WI38 (cell line): ENCODE data around the gene EPRS1.

Experiments
- H3K4me3 ChIP-seq: 2 replicates; pipeline ENCODE4 v1.5.1; 2011; ENCODE audit warnings: low read depth, mild to moderate bottlenecking, control low read depth, low read length
- CTCF ChIP-seq: IDR thresholded peaks from 2 replicates; pipeline ENCODE4 v1.5.1; 2012; ENCODE audit warnings: low read depth, mild to moderate bottlenecking, control low read depth, low read length

The EPRS1 gene

GRCh38 chr1:220005489-220005888 lies 40.8 kb downstream of the EPRS1 start:
- H3K4me3 ChIP-seq, result no peak overlapping the region
- TF ChIP-seq CTCF, result no peak

- H3K4me3 ChIP-seq, result no peak overlapping the region
- no peak for TF ChIP-seq CTCF
Measured at GRCh38 chr1:220003610-220004299, 42.5 kb downstream of the EPRS1 start.

- no peak for TF ChIP-seq CTCF
Measured at GRCh38 chr1:220003015-220003414, 43.3 kb downstream of the EPRS1 start.

GRCh38 chr1:220001095-220001501 lies 45.2 kb downstream of the EPRS1 start:
- no peak for TF ChIP-seq CTCF
- H3K4me3 ChIP-seq, result no peak overlapping the region

More at GRCh38 chr1:220003015-220003414, 43.3 kb downstream of the EPRS1 start:
- no peak overlapping the region for H3K4me3 ChIP-seq

- no peak overlapping the region for H3K4me3 ChIP-seq
- no peak for TF ChIP-seq CTCF
Measured at GRCh38 chr1:219999821-220000220, 46.5 kb downstream of the EPRS1 start.
